Type B pancreatic cell (in vitro differentiated cells): ENCODE results near the gene MYOF. TPM values are rescaled to one million over a fixed set of nuclear protein-coding genes. Genes with fewer than 3 reads are reported as not detected.

Experiments used
- DNase-seq: peaks from one replicate; pipeline ENCODE4 v3.0.0; 2021; ENCODE audit warnings: mixed read lengths; ENCODE audit not compliant: unreplicated experiment; ENCODE audit errors: extremely low spot score
- H3K27ac Mint-ChIP-seq: 2 replicates; pipeline ENCODE4 v1.8.0; 2021; ENCODE audit warnings: mild to moderate bottlenecking, mixed read lengths
- H3K27me3 Mint-ChIP-seq: 2 replicates; pipeline ENCODE4 v1.8.0; 2021; ENCODE audit warnings: mixed read lengths
- H3K36me3 Mint-ChIP-seq: 2 replicates; pipeline ENCODE4 v1.8.0; 2021; ENCODE audit warnings: mixed read lengths
- H3K4me1 Mint-ChIP-seq: one replicate; pipeline ENCODE4 v1.8.0; 2021; ENCODE audit warnings: mixed read lengths; ENCODE audit not compliant: unreplicated experiment
- H3K4me3 Mint-ChIP-seq: 2 replicates; pipeline ENCODE4 v1.8.0; 2021; ENCODE audit warnings: mild to moderate bottlenecking, mixed read lengths
- H3K9me3 Mint-ChIP-seq: 2 replicates; pipeline ENCODE4 v1.8.0; 2021; ENCODE audit warnings: mixed read lengths
- CTCF ChIP-seq: fragments of 200-600 bp; sonication (generic); conservative IDR thresholded peaks from 2 replicates; pipeline ENCODE4 v1.5.0; 2021; ENCODE audit warnings: antibody characterized with exemption, mild to moderate bottlenecking
- total RNA-seq: library from RNA; stranded (reverse); gene quantifications from 2 replicates; pipeline ENCODE4 v1.2.1, GENCODE V29; 2021; ENCODE audit warnings: low replicate concordance

Gene MYOF
- total RNA-seq, 1 donor from 2014 or later: 49.4 TPM

DNA sequence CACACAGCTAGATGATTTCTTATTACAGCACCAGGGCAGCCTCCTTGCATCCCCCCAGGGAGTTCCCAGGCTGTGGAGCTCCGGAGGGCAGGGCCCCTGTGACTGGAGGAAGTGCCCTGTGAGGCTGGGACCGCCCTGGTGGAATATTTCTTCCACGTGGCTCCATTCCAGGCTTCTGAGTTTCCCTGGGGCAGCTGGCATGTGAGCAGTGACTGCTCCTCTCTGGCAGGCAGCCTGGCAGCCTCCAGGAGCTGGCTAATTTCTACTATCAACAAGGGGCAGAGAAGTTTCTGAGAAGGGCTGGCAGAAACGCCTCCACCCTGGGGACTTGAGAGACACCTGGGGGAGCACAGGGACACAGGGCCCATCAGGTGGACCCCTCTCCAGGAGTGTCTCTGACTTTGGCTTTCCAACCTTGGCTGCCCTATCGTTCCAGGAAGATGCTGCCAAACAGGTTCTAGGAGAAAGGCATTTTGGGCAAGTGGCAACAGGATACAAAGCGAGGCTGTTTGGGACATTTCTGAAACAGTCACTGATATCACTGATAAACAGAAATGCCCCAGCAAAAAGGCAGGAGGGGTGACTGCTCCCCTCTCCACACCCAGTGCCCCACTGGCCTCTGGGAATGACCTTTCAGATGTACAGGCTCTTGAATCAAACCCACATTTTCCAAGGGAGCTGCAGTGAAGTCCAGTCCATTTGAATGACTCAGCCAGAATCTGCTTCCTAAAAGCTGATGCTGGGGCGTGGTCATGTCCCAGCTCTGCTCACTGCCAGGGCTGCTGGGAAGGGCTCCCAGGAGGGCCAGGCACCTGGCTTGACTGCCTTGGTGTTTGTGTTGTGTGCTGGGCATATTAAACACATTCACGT lies 16.1 kb downstream of the MYOF start:
- peaks cover 9% of the 10 kb centered on the region for H3K9me3 Mint-ChIP-seq
- no peak for DNase-seq
- peaks cover 5% of the 10 kb centered on the region for H3K36me3 Mint-ChIP-seq
- H3K27ac Mint-ChIP-seq: peak overlapping the region; percentile 97
- H3K4me3 Mint-ChIP-seq: peak overlapping the region; percentile 39
- no peak for TF ChIP-seq CTCF
- H3K4me1 Mint-ChIP-seq: peaks cover 35% of the 10 kb centered on the region
- no peaks in the 10 kb centered on the region for H3K27me3 Mint-ChIP-seq

- Mint-ChIP-seq H3K36me3 (no peaks in the 10 kb centered on the region), H3K4me3 (peak overlapping the region; percentile 17), H3K27me3 (no peaks in the 10 kb centered on the region), H3K27ac (peak overlapping the region; percentile 97), H3K4me1 (peaks cover 33% of the 10 kb centered on the region), H3K9me3 (peaks cover 6% of the 10 kb centered on the region)
- no peak for DNase-seq
- TF ChIP-seq CTCF: no peak
Measured at GRCh38 chr10:93464776-93465388, 17.3 kb downstream of the MYOF start.

- TF ChIP-seq CTCF: no peak
- Mint-ChIP-seq H3K9me3 (peaks cover 6% of the 10 kb centered on the region), H3K4me1 (peaks cover 41% of the 10 kb centered on the region), H3K27ac (peak overlapping the region; percentile 97), H3K4me3 (peak overlapping the region; percentile 1), H3K27me3 (no peaks in the 10 kb centered on the region), H3K36me3 (no peaks in the 10 kb centered on the region)
- no peak for DNase-seq
Measured at GRCh38 chr10:93463723-93464476, 18.2 kb downstream of the MYOF start.

DNA sequence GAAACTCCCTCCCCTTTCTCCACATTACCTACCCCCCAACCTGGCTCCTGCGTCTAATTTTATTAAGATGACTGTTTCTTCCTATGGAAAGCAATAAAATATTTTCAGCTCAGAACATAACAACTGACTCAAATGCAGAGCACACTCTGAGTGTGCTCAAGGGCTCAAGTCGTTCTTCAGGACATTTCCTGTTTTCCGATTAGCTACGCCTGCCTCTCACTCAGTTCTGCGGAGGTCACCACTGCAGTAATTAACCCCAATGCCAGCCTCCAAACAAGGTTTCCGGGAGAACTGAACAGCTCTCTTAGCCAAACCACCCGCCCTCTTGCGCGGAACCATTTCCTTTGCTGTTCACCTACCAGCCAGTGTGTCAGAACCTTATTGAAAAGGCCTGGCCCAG lies 19.3 kb downstream of the MYOF start:
- TF ChIP-seq CTCF: no peak
- Mint-ChIP-seq H3K27me3 (no peaks in the 10 kb centered on the region), H3K36me3 (no peaks in the 10 kb centered on the region), H3K4me1 (peaks cover 45% of the 10 kb centered on the region), H3K27ac (peak overlapping the region; percentile 25), H3K4me3 (no peak overlapping the region), H3K9me3 (peaks cover 6% of the 10 kb centered on the region)
- no peak for DNase-seq

DNA sequence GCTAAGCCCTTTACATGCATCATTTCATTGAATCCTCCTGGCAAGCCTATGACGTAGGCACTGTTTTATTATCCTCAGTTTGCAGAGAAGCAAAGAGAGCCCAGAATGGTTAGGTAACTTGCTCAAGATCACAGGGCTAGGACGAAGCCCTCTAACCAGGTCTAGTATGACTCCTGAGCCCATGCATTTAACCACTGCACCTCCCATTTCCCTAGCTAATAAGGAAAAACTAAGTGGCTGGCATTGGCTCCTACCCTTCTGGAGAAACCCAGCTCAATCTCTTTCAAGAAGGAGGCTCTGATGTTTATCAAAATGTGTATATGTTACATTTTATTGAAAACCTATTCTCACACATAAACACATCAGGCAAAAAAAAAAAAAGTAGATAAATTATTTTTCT lies 19.8 kb downstream of the MYOF start:
- TF ChIP-seq CTCF: no peak
- H3K27ac Mint-ChIP-seq: peak overlapping the region; percentile 9
- H3K4me1 Mint-ChIP-seq: peaks cover 45% of the 10 kb centered on the region
- no peak overlapping the region for H3K4me3 Mint-ChIP-seq
- no peaks in the 10 kb centered on the region for H3K36me3 Mint-ChIP-seq
- DNase-seq: no peak
- peaks cover 6% of the 10 kb centered on the region for H3K9me3 Mint-ChIP-seq
- H3K27me3 Mint-ChIP-seq: no peaks in the 10 kb centered on the region
